Measurements from ENCODE around the gene MRPL21. TPM values are rescaled to one million over a fixed set of nuclear protein-coding genes. Genes with fewer than 3 reads are reported as not detected.

MRPL21 gene
- polyA plus RNA-seq, 12 donors: 31.4 to 49.1 (median 44.6) TPM; not detected in 1

- DNase-seq: no peak
Measured at GRCh38 chr11:68843703-68844312, 59.8 kb downstream of the MRPL21 start.

- DNase-seq: no peak
Measured at GRCh38 chr11:68843052-68843561, 60.5 kb downstream of the MRPL21 start.

- no peak for DNase-seq
Measured at GRCh38 chr11:68842427-68843051, 61.1 kb downstream of the MRPL21 start.

GRCh38 chr11:68841718-68842426 is 61.8 kb downstream of the MRPL21 start, which contains the start of gene CPT1A:
TSS of gene CPT1A (minus strand) at chr11:68841916. CDS start at chr11:68815474, 26,442 bp downstream.
- DNase-seq: peak; percentile 51

Other genes starting within 250 kb of the MRPL21 start
- 10 to 100 TPM in 1 of 12 donors, under 1 TPM in 8, not detected in 3; 0.24 to 15.4 (median 0.48) TPM for gene GAL, start 219.3 kb downstream of the MRPL21 start, polyA plus RNA-seq (ENCODE audit: insufficient read length in 12 of 12)
- 1 to 10 TPM in 3 of 12 donors, under 1 TPM in 7, not detected in 2; 0.16 to 2.8 (median 0.58) TPM for gene TESMIN, start 152.3 kb downstream of the MRPL21 start, polyA plus RNA-seq (ENCODE audit: insufficient read length in 12 of 12)
- gene CPT1A, start 61.9 kb downstream of the MRPL21 start, polyA plus RNA-seq (ENCODE audit: insufficient read length in 12 of 12): 10 to 100 TPM in 8 of 12 donors, 1 to 10 TPM in 3, not detected in 1; 7.9 to 20.6 (median 10.9) TPM
- gene IGHMBP2, start 59 bp upstream of the MRPL21 start, polyA plus RNA-seq (ENCODE audit: insufficient read length in 12 of 12): 10 to 100 TPM in 7 of 12 donors, 1 to 10 TPM in 4, not detected in 1; 9.5 to 16.8 (median 11.8) TPM
- gene MRGPRD, start 77.2 kb upstream of the MRPL21 start, polyA plus RNA-seq (ENCODE audit: insufficient read length in 12 of 12): under 1 TPM in 6 of 12 donors, not detected in 6; 0.12 to 0.48 (median 0.25) TPM
- 10 to 100 TPM in 11 of 12 donors, not detected in 1; 13.5 to 26.1 (median 19.1) TPM for gene MRGPRF, start 109.4 kb upstream of the MRPL21 start, polyA plus RNA-seq (ENCODE audit: insufficient read length in 12 of 12)
- gene TPCN2, start 145.1 kb upstream of the MRPL21 start, polyA plus RNA-seq (ENCODE audit: insufficient read length in 12 of 12): 10 to 100 TPM in 2 of 12 donors, 1 to 10 TPM in 9, not detected in 1; 6.2 to 11.7 (median 8.8) TPM

All from muscle of arm (tissue), 12 donors.